Activated T-cell treated with anti-CD3 and anti-CD28 coated beads for 4 hours (primary cell): ENCODE data around the gene TMEM125.

Source experiments
- DNase-seq: peaks from one replicate; pipeline ENCODE4 v3.0.0-alpha.2; 2020

The TMEM125 gene

GRCh38 chr1:43274804-43275180 is 5.0 kb downstream of the TMEM125 start:
- no peak for DNase-seq

- DNase-seq = no peak
Measured at GRCh38 chr1:43275826-43276620, 6.2 kb downstream of the TMEM125 start.

- no peak for DNase-seq
Measured at GRCh38 chr1:43276673-43277072, 6.9 kb downstream of the TMEM125 start.

DNA sequence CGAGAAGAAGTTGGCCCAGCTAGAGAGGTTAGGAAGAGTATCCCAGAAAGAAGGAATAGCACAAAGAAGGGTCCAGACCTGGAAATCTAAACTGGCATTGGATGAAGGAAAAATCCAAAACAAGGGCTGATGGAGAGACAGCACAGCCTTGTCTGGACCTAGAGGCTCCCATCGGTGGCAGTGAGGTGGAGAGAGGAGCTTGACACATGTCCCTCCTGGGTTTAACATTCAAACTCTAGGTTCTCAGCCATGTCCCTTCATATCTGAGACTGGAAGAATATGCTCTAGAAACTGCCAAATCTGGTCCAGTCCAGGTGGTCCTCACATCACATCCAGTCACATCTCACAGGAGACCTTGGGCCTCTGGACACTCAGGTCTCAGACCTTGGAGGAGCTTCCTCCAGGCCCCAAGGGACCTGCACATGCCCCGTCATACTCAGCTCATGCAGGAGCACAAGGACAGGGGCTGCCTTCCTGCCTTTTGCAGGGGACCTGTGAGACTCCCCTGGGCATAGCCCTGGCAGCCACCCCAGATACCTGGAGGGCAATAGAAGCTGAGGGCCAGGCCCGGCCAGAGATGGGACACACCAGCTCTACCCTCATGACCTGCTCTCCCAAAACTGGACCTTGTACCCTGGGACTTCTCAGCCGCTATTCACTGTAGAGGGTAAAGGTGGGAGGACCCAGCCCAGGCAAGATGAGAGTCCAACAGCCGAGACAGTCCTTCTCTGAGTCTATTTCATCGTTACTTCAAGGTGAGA is 7.5 kb downstream of the TMEM125 start:
- DNase-seq = no peak

GRCh38 chr1:43279161-43279560 is 9.4 kb downstream of the TMEM125 start:
- DNase-seq = no peak

DNA sequence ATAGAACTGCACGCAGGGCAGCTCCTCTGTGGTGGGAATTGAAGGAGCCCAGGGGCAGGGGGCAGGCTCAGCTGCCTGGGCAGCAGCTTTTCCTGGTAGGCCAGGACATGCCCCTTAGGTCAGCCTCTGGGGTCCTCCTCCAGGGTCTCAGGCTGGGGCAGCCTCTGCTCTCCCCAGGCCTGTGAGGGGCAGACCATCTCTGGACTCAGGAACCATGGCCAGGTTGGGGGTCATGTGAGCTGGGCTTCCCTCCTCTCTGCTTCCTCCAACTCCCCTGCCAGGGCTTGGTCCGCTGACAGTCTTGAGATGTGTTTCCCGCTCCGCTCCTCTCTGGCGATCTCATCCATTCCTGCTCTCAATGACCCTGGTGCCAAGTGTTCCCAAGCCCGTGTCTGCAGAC is 9.9 kb downstream of the TMEM125 start:
- DNase-seq = no peak

DNA sequence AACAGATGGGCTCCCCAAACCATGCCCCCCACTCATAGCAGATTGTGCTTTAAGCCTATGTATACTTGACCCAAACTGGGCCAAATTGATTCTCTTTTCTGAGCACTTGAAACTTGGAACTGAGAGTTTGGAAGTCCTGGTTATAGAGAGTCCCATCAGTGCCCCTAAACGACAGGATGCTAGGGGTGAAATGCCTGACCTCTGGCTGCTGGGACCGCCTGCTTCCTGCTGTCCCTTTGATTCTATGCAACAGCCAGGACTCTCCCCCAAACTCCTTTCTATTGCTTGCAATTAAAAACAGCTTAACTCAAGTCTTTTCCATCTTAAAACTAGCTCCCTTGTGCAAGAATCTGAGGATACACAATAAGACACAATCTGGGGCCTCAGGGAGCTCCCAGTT is 10.9 kb downstream of the TMEM125 start:
- no peak for DNase-seq

DNA sequence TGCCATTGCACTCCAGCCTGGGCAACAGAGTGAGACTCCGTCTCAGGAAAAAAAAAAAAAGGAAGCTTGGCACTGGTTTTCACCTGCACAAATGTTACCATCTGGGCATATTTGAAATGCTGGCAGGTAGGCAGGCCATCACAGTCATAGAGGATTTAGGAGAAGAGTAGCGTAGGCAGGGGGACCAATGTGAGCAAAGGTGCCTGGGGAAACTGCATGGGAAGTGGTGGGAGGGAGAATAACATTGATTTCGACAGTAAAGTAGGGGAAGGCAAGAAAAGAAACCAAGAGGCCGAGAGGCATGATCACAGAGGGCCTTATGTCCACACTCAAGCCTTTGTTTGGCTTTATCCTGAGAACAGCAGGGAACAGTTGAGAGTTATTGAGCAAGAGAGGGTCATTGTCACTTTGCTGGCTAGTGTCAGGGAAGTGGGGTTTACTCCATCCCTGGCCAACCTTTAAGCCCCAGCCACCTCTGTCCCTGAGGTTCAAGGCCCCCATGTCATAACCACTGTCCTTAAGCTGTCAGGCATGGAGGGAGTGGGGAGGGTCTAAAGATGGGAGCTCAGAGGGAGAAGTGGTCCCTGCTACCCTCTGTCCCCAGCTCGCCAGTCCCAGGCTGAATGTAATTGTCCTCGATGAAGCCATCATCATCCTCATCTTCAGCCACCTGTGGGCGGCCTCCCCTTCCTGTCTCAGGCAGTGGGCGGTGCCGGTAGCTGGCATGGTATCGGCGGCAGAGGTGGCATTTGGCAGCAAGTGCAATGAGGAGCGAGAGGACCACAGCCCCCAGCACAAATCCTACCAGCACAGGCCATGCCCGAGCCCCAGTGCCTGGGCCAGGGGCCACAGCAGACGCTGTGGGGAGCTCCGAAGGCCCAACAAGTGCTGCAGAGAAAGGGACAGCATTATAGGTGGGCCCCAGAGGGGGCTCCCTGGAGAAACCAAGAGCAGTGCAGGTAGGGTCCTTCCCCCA is 12.7 kb downstream of the TMEM125 start:
- no peak for DNase-seq

- DNase-seq = no peak
Measured at GRCh38 chr1:43284065-43284464, 14.3 kb downstream of the TMEM125 start.

DNA sequence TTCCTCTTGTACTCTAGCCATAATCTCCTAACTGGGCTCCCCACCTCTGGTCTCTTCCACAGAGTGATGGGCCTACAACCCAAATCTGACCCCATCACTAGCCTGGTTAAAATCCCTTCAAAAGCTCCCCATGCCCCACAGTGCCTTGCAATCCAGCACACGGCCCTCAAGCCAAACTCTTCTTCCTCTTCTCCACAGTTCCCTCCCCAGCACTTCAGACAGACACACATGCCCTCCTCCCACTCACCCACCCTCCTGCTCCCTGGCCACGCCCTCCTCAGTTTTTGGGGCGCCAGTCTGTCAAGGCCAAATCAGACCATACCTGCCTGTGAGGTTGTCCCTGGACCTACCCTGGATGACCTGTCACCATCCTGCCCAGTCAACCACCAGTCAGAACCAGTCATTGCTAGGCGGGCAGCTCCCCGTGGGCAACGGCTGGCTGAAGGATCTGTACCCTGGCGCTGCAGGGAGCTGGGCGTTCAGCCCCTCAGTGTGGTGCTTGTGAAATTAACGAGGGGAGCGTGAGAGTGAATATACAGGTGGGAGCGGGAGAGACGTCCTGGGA is 14.8 kb downstream of the TMEM125 start:
- no peak for DNase-seq

GRCh38 chr1:43285269-43285990 is 15.6 kb downstream of the TMEM125 start, which contains the start of gene C1orf210:
C1orf210 (minus strand) TSS chr1:43285581; CDS start chr1:43283270, 2,311 bp downstream.
- no peak for DNase-seq

- DNase-seq = no peak
Measured at GRCh38 chr1:43286115-43286514, 16.3 kb downstream of the TMEM125 start.

GRCh38 chr1:43286533-43286932 is 16.8 kb downstream of the TMEM125 start:
- DNase-seq = no peak

DNA sequence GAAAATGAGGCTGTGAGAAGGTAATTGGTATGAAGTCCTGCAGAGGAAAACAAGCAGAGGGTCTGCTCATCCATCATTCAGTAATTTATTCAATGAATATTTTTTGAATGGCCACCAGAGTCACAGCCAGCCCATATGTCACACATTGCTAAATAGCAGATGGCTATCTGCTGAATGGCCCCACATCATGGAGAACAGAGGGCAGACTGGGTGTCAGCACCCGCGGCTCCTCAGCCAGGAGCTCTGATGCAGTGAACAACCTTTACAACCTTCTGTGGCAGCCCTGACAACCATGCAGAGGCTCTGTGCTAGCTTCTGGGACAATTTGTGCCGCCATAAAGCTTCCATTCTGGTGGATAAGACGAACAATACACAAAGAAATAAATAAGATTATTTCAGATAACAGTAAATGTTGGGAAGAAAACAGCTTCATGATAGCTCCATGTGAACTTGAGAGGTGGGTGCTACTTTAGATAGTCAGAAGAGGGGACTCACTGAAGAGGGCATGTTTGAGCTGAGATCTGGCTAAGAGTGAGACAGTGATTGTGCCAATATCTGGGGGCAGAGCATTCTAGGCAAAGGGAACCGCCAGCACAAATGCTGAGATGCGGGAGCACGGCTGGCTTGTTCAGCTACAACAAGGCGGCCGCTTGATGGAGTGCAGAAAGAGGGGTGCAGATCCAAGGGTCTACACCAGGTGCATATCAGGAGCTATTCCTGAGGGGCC is 18.4 kb downstream of the TMEM125 start:
- no peak for DNase-seq

DNA sequence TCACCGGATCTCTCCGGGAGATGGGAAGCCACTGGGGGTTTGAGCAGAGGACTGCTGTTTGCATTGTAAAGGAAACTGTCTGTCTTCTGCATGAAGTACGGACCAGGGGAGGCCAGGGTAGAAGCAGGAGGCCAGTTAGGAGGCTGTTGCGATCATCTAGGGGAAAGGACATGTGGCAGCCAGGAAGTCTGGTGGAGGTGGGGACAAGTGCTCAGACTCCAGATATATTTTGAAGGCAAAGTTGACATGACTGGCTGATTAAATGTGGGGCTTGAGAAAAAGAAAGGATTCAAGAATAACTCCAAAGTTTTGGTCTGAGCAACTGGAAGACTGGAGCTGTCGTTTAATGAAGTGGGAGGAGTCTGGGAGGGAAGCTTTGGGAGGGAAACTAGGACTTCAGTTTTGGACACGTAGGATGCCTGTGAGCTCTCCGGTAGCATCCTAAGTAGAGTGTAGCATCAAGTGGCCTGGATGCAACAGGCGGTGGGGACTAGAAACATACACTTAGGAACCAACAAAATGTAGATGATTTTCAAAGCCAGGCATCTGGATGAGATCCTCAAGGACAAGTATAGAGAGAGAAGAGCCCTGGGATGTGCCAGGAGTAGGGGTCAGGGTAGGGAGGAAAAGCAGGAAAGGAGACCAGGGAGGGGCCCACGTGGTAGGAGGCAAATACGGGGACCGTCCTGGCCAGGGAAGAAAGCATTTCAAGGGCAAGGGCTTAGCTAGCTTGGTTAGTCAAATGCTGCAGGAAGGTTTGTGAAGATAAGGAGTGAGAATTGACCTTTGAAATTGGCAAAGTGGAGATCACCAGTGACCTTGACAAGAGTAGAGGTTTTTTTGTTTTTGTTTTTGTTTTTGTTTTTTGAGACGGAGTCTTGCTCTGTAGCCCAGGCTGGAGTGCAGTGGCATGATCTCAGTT is 19.3 kb downstream of the TMEM125 start:
- no peak for DNase-seq

DNA sequence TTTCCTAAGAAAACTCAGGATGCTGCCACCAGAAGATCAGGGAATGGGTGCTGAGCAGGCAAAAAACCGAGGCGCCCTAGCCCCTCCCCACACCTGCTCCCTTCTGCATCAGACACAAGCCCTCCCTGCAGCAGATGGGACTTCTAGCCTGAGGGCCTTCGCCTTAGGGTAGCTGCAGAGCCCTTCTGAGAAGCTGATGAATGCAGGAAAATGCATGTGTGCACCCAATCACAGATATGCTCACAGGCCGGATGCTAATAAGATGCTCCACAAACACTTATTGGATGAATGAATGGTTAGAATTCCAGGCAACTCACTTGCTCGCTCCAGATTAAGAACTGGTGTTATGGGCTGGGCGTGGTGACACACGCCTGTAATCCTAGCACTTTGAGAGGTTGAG is 22.4 kb downstream of the TMEM125 start:
- no peak for DNase-seq

DNA sequence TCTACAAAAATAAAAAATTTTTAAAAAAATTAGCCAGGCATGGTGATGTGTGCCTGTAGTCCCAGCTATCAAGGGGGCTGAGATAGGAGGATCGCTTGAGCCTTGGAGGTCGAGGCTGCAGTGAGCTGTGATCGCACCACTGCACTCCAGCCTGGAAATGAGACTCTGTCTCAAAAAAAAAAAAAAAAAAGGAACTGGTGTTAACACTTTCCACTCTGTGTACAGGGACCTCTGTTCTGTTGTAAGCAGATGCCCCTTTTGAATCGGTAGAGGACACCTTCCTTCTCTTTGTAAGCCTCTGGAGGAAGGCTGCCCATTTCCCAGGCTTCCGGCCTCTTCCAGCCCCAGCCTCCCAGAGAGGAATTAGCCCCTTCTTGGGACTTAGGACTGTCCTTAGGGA is 22.9 kb downstream of the TMEM125 start:
- DNase-seq = no peak

GRCh38 chr1:43293176-43293575 is 23.4 kb downstream of the TMEM125 start:
- DNase-seq = no peak

DNA sequence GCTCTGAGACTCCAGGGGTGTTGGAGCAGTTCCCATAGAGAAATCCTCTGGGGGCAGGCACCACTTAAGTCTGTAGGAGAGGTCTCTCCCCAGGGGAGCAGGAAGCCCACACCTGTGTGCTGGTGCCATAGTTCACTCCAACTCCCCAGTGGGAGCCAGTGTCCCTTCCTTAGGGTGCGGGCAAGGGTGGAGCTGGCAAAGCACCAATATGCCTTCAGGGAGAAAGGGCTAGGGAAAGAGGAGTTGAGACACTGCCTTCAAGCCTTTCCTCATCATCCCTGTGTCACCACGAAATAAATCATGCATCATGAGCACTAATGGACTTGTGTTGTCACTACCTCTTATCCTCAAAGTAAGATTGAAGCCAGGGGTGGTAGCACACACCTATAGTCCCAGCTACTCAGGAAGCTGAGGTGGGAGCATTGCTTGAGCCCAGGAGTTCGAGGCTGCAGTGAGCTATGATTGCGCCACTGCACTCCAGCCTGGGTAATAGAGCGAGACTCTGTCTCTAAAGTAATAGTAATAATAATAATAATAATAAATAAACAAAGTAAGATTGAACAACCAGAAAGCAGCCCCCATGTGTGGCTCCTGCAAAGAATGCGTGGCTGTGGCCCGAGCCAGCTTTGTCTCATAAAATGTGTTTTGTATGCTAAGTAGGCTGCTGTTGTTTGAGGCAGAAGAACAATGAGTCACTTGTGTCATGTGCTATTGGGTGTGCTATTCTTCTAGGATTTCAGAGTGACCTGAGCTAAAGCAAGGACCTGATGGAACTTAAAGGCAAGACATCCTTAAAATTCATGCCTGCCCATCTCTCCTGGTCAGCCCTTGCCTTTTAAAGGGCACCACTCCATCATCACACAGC is 24.3 kb downstream of the TMEM125 start:
- no peak for DNase-seq
